DLD1 (cell line): ENCODE data around the gene EIF2AK2.

Experiments
- in situ Hi-C: cut with HindIII; loops from 2 replicates; pipeline ENCODE4 v1.10.0; 2017; ENCODE audit warnings: low sequenced_read_pairs

The EIF2AK2 gene

GRCh38 chr2:37173741-37174140, 17.0 kb upstream of the EIF2AK2 start:
- in situ Hi-C loops = no loop called here

- in situ Hi-C loops = no loop called here
Measured at GRCh38 chr2:37171624-37171950, 14.8 kb upstream of the EIF2AK2 start.

GRCh38 chr2:37168217-37168981, 11.6 kb upstream of the EIF2AK2 start:
- in situ Hi-C loops = no loop called here

- in situ Hi-C loops = no loop called here
Measured at GRCh38 chr2:37167636-37168180, 10.9 kb upstream of the EIF2AK2 start.

GRCh38 chr2:37164757-37165156, 8.0 kb upstream of the EIF2AK2 start:
- in situ Hi-C loops = no loop called here

- in situ Hi-C loops = no loop called here
Measured at GRCh38 chr2:37156071-37156856, 516 bp downstream of the EIF2AK2 start.

GRCh38 chr2:37154785-37155184, 2.0 kb downstream of the EIF2AK2 start:
- in situ Hi-C loops = no loop called here

GRCh38 chr2:37153224-37153623, 3.6 kb downstream of the EIF2AK2 start:
- in situ Hi-C loops = no loop called here

GRCh38 chr2:37149626-37150322, 7.0 kb downstream of the EIF2AK2 start:
- in situ Hi-C loops = no loop called here

GRCh38 chr2:37148325-37148724, 8.5 kb downstream of the EIF2AK2 start:
- in situ Hi-C loops = no loop called here

GRCh38 chr2:37146062-37146461, 10.7 kb downstream of the EIF2AK2 start:
- in situ Hi-C loops = no loop called here

- in situ Hi-C loops = no loop called here
Measured at GRCh38 chr2:37143974-37144373, 12.8 kb downstream of the EIF2AK2 start.

- in situ Hi-C loops = no loop called here
Measured at GRCh38 chr2:37142546-37142945, 14.2 kb downstream of the EIF2AK2 start.

- in situ Hi-C loops = no loop called here
Measured at GRCh38 chr2:37132914-37133313, 23.9 kb downstream of the EIF2AK2 start.

- in situ Hi-C loops = no loop called here
Measured at GRCh38 chr2:37125416-37125815, 31.4 kb downstream of the EIF2AK2 start.

GRCh38 chr2:37119157-37119556, 37.6 kb downstream of the EIF2AK2 start:
- in situ Hi-C loops = no loop called here

GRCh38 chr2:37117566-37117965, 39.2 kb downstream of the EIF2AK2 start:
- in situ Hi-C loops = no loop called here

- in situ Hi-C loops = no loop called here
Measured at GRCh38 chr2:37111958-37112357, 44.8 kb downstream of the EIF2AK2 start.

GRCh38 chr2:37110306-37111212, 46.2 kb downstream of the EIF2AK2 start:
- in situ Hi-C loops = no loop called here

- in situ Hi-C loops = no loop called here
Measured at GRCh38 chr2:37109523-37109922, 47.3 kb downstream of the EIF2AK2 start.
